Smooth muscle cell (in vitro differentiated cells): ENCODE results near the gene ACSL5. TPM values are rescaled to one million over a fixed set of nuclear protein-coding genes. Genes with fewer than 3 reads are reported as not detected.
"Not testable (repeated sequence)": the region's sequence is repeated elsewhere in the genome, so short reads cannot be mapped to it uniquely, and the experiment has no call there.

ENCODE experiments used
- DNase-seq: peaks from one replicate; lab custom pipeline; 2025; ENCODE audit not compliant: unreplicated experiment; lab: John Stamatoyannopoulos, UW
- H2AFZ ChIP-seq: fragments of 200-600 bp; sonication (generic); 2 replicates; pipeline ENCODE4 v1.6.0; 2016; ENCODE audit warnings: antibody characterized with exemption, low read depth, mild to moderate bottlenecking
- H3F3A ChIP-seq: fragments of 200-600 bp; sonication (generic); 2 replicates; pipeline ENCODE4 v1.6.0; 2017; ENCODE audit warnings: antibody characterized with exemption, low read depth
- H3K27ac ChIP-seq: fragments of 200-600 bp; sonication (generic); 2 replicates; pipeline ENCODE4 v1.5.1; 2016; ENCODE audit warnings: low read depth, mild to moderate bottlenecking
- H3K27me3 ChIP-seq: fragments of 200-600 bp; sonication (generic); 2 replicates; pipeline ENCODE4 v1.6.1; 2016; ENCODE audit warnings: low read depth, mild to moderate bottlenecking
- H3K36me3 ChIP-seq: fragments of 200-600 bp; sonication (generic); 2 replicates; pipeline ENCODE4 v1.5.1; 2016; ENCODE audit warnings: low read depth
- H3K4me1 ChIP-seq: fragments of 200-600 bp; sonication (generic); 2 replicates; pipeline ENCODE4 v1.5.1; 2016; ENCODE audit warnings: low read depth
- H3K4me2 ChIP-seq: fragments of 200-600 bp; sonication (generic); 2 replicates; pipeline ENCODE4 v1.6.0; 2016; ENCODE audit warnings: mild to moderate bottlenecking
- H3K4me3 ChIP-seq: fragments of 200-600 bp; sonication (generic); 2 replicates; pipeline ENCODE4 v1.5.1; 2016; ENCODE audit warnings: mild to moderate bottlenecking
- H3K79me2 ChIP-seq: fragments of 200-600 bp; sonication (generic); 2 replicates; pipeline ENCODE4 v1.6.0; 2016; ENCODE audit warnings: low read depth, mild to moderate bottlenecking
- H3K9ac ChIP-seq: fragments of 200-600 bp; sonication (generic); 2 replicates; pipeline ENCODE4 v1.6.0; 2016; ENCODE audit warnings: low read depth
- H3K9me3 ChIP-seq: fragments of 200-600 bp; sonication (generic); replicated peaks from 2 replicates; pipeline ENCODE4 v1.5.1; 2016; ENCODE audit warnings: low read depth
- H4K20me1 ChIP-seq: fragments of 200-600 bp; sonication (generic); 2 replicates; pipeline ENCODE4 v1.6.0; 2016; ENCODE audit warnings: low read depth
- WGBS: methylation state at CpG from one replicate; pipeline ENCODE4 v1.1.7; 2016; ENCODE audit warnings: low lambda C conversion rate; 5-methylcytosine and 5-hydroxymethylcytosine counted together
- polyA plus RNA-seq: library from polyadenylated mRNA; unstranded; fragments of >200 nt; fragmentation: Nextera tagmentation; extraction: Ambion mirVana; gene quantifications from 2 replicates; pipeline ENCODE4 v1.2.1, GENCODE V29; 2016
- total RNA-seq: library from RNA; depleted of rRNA; stranded (reverse); fragments of >200 nt; gene quantifications from 2 replicates; pipeline ENCODE4 v1.2.3, GENCODE V29; 2014
- TF ChIP-seq, protein P1 (sequence below): fragments of 200-600 bp; sonication (generic); IDR thresholded peaks from 2 replicates; pipeline ENCODE4 v1.5.1; 2017; ENCODE audit warnings: borderline replicate concordance, mild to moderate bottlenecking, antibody characterized with exemption; ENCODE audit not compliant: insufficient read depth, poor library complexity, severe bottlenecking

The ACSL5 gene
- total and polyA plus RNA-seq, 2 experiments from 2014 or later: 0.61 TPM; not detected in 1

DNA sequence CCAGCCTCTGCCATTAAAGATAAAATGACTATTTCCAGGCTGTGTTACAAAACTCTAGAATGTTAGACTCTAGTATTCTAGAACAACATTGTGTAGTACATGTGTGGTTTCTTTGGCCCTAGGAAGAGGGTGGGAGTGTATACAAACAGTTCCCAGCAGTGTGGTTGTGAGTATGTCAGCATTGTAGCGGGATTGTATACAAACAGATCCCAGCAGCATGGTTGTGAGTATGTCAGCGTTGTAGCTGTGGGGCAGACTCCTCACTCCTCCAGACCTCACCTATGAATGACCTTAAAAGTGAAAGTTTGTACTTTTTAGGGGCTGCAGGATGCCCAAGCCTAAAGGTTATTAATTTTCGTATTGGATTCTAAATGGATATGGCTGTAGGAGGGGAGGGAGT lies 6.9 kb upstream of the ACSL5 start:
- no peak overlapping the region for H3K4me2 ChIP-seq
- no peaks in the 10 kb centered on the region for H3K36me3 ChIP-seq
- H3K79me2 ChIP-seq: no peaks in the 10 kb centered on the region
- TF ChIP-seq, protein P1, sequence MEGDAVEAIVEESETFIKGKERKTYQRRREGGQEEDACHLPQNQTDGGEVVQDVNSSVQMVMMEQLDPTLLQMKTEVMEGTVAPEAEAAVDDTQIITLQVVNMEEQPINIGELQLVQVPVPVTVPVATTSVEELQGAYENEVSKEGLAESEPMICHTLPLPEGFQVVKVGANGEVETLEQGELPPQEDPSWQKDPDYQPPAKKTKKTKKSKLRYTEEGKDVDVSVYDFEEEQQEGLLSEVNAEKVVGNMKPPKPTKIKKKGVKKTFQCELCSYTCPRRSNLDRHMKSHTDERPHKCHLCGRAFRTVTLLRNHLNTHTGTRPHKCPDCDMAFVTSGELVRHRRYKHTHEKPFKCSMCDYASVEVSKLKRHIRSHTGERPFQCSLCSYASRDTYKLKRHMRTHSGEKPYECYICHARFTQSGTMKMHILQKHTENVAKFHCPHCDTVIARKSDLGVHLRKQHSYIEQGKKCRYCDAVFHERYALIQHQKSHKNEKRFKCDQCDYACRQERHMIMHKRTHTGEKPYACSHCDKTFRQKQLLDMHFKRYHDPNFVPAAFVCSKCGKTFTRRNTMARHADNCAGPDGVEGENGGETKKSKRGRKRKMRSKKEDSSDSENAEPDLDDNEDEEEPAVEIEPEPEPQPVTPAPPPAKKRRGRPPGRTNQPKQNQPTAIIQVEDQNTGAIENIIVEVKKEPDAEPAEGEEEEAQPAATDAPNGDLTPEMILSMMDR: no peak
- no peaks in the 10 kb centered on the region for H4K20me1 ChIP-seq
- no peak overlapping the region for H3K9ac ChIP-seq
- 66% methylated on average over 3 of the region's 3 CpGs for WGBS
- no peaks in the 10 kb centered on the region for H3K9me3 ChIP-seq
- no peak for DNase-seq
- H3K27ac ChIP-seq: no peak overlapping the region
- no peaks in the 10 kb centered on the region for H3F3A ChIP-seq
- no peaks in the 10 kb centered on the region for H3K4me1 ChIP-seq
- no peaks in the 10 kb centered on the region for H3K27me3 ChIP-seq
- H3K4me3 ChIP-seq: no peak overlapping the region
- H2AFZ ChIP-seq: no peak overlapping the region

DNA sequence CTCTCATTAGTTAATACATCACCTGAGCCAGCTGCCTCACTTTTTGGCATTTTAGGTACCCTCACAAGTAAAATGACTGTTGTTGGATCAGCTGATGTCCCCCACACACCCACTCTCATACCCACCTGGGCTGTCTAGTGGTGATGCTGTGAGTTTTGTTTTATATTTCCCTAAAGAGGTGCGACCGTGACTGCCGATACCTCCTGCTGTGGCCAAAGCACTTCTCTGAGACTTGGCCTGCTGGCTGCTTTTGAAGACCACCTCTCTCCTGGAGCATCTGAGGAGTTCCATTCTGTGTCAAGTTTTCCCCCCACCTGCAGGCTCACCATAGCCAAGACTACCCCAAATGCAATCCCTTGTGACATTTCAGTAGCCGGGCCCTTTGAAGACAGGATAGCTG lies 6.4 kb upstream of the ACSL5 start:
- H3K36me3 ChIP-seq: no peaks in the 10 kb centered on the region
- H2AFZ ChIP-seq: no peak overlapping the region
- TF ChIP-seq, protein P1: no peak
- H4K20me1 ChIP-seq: no peaks in the 10 kb centered on the region
- no peaks in the 10 kb centered on the region for H3K9me3 ChIP-seq
- DNase-seq: no peak
- no peaks in the 10 kb centered on the region for H3F3A ChIP-seq
- H3K4me2 ChIP-seq: no peak overlapping the region
- 87% methylated on average over 4 of the region's 4 CpGs for WGBS
- no peak overlapping the region for H3K9ac ChIP-seq
- H3K27me3 ChIP-seq: no peaks in the 10 kb centered on the region
- H3K4me3 ChIP-seq: no peak overlapping the region
- no peaks in the 10 kb centered on the region for H3K79me2 ChIP-seq
- no peak overlapping the region for H3K27ac ChIP-seq
- no peaks in the 10 kb centered on the region for H3K4me1 ChIP-seq

DNA sequence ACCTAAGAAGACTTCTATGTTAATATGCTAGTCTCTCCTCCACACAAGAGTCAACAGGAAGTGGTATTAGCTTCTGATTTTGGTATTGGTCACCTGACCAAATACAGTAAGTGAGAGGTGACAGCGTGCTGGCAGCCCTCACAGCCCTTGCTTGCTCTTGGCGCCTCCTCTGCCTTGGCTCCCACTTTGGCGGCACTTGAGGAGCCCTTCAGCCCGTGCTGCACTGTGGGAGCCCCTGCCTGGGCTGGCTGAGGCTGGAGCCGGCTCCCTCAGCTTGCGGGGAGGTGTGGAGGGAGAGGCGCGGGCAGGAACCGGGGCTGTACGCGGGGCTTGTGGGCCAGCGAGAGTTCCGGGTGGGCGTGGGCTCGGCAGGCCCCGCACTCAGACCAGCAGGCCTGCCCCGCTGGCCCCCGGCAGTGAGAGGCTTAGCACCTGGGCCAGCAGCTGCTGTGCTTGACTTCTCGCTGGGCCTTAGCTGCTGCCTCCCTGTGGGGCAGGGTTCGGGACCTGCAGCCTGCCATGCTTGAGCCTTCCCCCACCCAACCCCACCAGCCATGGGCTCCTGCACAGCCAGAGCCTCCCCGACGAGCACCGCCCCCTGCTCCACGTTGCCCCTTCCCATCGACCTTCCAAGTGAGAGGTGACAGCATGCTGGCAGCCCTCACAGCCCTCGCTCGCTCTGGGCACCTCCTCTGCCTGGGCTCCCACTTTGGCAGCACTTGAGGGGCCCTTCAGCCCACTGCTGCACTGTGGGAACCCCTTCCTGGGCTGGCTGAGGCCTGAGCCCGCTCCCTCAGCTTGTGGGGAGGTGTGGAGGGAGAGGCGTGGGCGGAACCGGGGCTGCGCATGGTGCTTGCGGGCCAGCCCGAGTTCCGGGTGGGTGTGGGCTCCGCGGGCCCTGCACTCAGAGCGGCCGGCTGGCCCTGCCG lies 4.2 kb upstream of the ACSL5 start:
- Histone ChIP-seq H3K36me3 (no peaks in the 10 kb centered on the region), H2AFZ (no peak overlapping the region), H3K27ac (no peak overlapping the region), H3K4me1 (no peaks in the 10 kb centered on the region), H3K27me3 (no peaks in the 10 kb centered on the region), H3F3A (no peaks in the 10 kb centered on the region), H4K20me1 (no peaks in the 10 kb centered on the region), H3K4me3 (no peak overlapping the region), H3K9ac (no peak overlapping the region), H3K79me2 (no peaks in the 10 kb centered on the region), H3K9me3 (no peaks in the 10 kb centered on the region), H3K4me2 (no peak overlapping the region)
- TF ChIP-seq, protein P1: no peak
- WGBS: 94% methylated on average over 38 of the region's 40 CpGs
- no peak for DNase-seq

DNA sequence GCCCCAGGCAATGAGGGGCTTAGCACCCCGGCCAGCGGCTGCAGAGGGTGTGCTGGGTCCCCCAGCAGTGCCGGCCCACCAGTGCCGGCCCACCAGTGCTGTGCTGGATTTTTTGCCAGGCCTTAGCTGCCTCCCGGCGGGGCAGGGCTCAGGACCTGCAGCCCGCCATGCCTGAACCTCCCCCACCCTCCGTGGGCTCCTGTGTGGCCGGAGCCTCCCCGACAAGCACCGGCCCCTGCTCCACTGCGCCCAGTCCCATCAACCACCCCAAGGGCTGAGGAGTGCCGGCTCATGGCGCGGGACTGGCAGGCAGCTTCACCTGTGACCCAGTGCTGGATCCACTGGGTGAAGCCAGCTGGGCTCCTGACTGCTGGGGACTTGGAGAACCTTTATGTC lies 3.5 kb upstream of the ACSL5 start:
- no peaks in the 10 kb centered on the region for H3K79me2 ChIP-seq
- H3K9me3 ChIP-seq: no peaks in the 10 kb centered on the region
- H3K4me2 ChIP-seq: no peak overlapping the region
- TF ChIP-seq, protein P1: no peak
- no peaks in the 10 kb centered on the region for H3K36me3 ChIP-seq
- no peak overlapping the region for H3K4me3 ChIP-seq
- no peak overlapping the region for H3K27ac ChIP-seq
- H2AFZ ChIP-seq: no peak overlapping the region
- no peak overlapping the region for H3K9ac ChIP-seq
- DNase-seq: no peak
- H3K4me1 ChIP-seq: peaks cover 5% of the 10 kb centered on the region
- no peaks in the 10 kb centered on the region for H3K27me3 ChIP-seq
- WGBS: 97% methylated on average over 15 of the region's 15 CpGs
- H4K20me1 ChIP-seq: no peaks in the 10 kb centered on the region
- no peaks in the 10 kb centered on the region for H3F3A ChIP-seq

DNA sequence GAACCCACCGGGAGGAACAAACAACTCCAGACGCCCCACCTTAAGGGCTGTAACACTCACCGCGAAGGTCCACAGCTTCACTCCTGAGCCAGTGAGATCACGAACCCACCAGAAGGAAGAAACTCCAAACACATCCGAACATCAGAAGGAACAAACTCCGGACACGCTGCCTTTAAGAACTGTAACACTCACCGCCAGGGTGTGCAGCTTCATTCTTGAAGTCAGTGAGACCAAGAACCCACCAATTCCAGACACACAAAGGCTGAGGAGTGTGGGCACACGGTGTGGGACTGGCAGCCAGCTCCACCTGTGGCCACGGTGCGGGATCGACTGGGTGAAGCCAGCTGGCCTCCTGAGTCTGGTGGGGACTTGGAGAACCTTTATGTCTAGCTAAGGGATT lies 2.6 kb upstream of the ACSL5 start:
- DNase-seq, H3K4me3 ChIP-seq, H3K79me2 ChIP-seq, H3F3A ChIP-seq, H3K9ac ChIP-seq, H3K36me3 ChIP-seq, H3K27ac ChIP-seq, H2AFZ ChIP-seq, H3K4me1 ChIP-seq, H3K27me3 ChIP-seq, H3K4me2 ChIP-seq, H4K20me1 ChIP-seq, H3K9me3 ChIP-seq: not testable (repeated sequence)
- WGBS: 98% methylated on average over 13 of the region's 13 CpGs
